Epithelial cell of prostate (primary cell): ENCODE results near the gene SCUBE3.
A peak's percentile ranks its signal among the peaks of the same experiment; 100 is the strongest.

Source experiments
- DNase-seq: peaks from one replicate; pipeline ENCODE4 v3.0.0-alpha.2; 2011; ENCODE audit warnings: low read depth, low spot score
- H3K27ac ChIP-seq: fragments of 450-650 bp; 2 replicates; pipeline ENCODE4 v1.5.1; 2017; ENCODE audit warnings: mild to moderate bottlenecking

Gene SCUBE3

DNA sequence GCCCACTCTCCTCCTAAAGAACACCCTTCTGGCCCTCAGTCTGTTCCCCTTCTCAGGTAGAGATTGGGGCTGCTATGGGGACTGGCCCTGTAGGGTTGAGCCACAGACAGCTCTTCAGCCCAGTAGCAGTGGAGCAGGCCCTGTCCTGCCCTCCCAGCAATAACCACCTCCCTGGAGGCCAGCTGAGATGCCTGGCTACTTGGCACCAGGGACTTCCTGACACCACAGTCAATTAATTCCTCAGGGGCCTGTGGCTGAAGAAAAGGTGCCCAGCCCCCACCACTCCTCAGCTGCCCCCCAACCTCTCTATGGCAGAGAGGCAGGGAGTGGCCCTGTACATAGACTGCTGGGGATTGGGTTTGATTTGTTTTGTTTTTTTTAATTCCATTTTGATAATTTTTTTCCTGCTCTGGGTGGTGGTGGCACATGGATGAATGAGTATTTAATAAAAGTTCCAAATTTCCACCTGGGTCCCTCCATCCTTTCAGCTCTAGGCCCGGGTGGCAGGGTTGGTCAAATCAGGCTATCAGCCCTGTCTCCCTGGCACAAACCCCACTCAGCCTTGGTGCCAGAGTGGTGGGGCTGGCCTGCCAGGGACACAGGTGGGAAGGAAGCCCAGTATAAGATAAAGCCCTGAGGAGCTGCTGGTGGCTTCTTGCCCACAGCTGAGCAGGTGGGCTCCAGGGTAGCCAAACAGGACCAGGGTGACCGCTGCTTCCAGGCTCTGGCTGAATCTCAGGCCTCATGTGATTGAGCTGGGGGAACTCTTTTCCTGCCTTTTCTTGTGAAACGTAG lies 82.0 kb downstream of the SCUBE3 start:
- H3K27ac ChIP-seq: no peak overlapping the region
- DNase-seq: no peak

DNA sequence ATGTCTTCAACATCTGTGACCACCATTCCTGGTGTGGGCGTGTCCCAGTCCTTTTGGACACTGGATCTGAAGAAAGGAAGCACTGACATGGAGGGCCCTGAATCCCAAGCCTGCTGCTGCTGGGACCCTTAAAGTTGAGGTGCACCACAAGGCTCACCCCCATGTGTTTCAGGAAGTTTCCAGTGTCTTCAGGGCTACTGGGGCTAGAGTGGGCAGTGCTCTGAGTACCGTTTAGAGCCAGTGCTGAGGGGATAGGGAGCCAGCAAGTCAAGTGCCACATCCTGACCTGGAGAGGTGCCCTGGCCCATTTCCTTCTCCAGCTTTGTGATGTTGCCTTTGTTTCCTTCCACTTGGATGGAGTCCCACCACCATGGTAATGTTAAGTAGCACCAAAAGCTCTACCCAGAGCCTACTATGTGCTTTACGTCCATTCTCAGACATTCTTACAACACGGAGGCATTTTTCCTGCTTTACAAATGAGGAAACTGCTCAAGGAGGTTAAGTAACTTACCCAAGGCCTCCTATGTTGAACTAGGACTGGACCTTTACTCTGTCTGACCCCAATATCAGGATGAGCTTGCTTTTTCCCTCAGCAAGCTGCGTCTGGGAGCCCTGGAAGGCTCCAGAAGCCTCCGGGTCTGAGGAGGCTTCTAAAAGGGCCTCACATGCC lies 83.3 kb downstream of the SCUBE3 start:
- peak overlapping the region; percentile 87 for H3K27ac ChIP-seq
- DNase-seq: no peak

DNA sequence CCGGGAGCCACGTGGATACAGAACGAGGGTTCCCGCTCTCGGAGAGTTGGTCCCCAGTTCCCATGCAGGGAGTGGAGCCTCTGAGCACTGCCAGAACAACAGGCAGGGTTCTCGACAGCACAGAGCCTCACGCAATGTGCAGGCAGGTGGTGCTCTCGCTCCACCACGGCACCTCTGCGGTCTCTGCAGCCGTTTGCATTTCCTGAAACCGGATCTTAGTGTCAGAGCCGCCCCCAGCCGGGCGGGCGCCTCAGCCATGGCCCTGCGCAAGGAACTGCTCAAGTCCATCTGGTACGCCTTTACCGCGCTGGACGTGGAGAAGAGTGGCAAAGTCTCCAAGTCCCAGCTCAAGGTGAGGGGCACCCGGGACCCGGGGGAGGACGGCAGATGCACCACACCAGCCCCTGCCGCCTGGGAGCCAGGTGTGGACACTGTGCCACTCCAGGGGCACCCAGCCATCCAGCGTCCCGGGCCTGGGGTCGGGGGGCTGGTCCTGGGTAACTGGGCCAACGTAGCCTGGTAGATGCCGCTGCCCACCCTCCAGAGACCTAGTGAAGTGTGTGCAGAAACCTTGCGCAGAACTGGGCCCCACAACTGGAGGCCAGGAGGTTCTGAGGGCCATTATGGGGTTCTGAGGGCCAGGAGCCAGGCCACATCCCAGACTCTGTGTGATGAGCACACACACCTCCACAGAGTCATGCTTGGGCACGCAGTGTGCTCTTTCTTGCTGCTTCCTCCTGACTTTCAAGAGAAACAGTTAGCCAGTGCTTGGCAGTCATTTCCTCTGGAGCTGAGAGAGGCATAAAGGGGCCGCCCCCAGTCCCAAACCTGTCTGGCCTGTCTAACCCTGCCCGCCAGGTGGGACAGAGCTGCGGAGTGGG lies 84.1 kb downstream of the SCUBE3 start, which contains the start of gene DEF6:
TSS of gene DEF6 (plus strand) at position 218 of the 881 bp plus-strand sequence. CDS start at position 257, 39 bp downstream.
- peak within 1 kb of the TSS; percentile 87 for H3K27ac ChIP-seq
- peak; percentile 77 for DNase-seq

DNA sequence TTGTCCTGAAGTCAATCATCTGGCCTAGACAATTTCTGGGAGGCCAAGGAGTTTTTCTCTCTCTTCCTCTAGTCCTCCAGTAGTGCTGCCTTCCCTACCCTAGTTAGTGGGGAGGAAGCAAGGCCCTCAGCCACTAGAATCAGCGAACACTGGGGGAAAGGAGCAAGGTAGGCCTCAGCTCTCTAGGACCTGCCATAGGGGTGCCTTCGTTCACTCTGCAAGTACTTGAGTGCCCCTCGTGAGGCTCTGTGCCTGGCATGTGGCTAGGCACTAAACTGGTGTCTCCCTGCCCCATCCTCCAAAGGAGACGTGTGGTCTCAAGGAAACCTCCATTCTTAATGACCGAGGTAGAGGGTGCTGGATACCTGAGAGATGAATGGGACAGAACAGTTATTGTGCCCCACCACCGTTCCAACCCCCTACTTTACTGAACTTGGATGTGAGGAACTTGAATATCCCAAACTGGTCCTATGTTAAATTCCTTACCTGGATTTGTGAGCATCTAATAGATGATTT lies 84.9 kb downstream of the SCUBE3 start:
- peak overlapping the region; percentile 87 for H3K27ac ChIP-seq
- DNase-seq: no peak

DNA sequence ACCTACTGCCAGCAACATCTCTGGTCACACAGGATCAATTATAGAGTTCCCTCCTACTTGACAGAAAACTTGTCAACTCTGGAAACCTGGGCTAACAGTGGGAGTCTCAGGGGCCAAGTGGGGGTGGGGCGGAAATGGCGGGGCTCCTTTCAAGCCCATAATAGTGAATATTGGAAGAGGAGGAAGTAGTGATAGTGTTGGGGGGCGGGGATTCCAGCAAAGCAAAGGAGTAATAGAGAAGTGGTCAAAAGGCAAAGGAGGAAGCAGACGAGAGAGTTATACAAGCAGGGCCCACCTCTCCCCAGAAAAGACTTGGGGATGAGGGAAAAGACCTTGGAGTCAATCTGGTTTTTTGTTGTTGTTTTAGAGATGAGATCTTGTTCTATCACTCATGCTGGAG lies 85.9 kb downstream of the SCUBE3 start:
- H3K27ac ChIP-seq: no peak overlapping the region
- no peak for DNase-seq

DNA sequence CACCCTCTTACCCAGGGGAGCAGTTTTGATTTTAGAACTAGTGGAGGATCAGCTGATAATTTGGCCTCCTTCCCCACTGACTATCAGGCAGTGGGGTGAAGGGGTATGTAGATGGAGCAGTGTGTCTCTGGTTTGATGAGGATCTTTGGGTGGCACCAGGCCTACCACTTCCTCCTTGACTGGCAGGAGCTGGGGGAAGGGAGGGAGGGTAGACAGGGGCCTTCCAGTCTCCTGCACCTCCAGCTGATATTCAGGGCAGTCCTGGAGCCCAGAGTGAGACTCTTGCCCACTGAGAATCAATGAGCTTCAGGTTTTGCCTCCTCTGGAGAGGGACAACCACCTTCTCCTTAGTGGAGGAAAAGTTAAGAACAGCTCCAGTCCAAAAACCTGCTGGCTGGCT lies 87.1 kb downstream of the SCUBE3 start:
- peak overlapping the region; percentile 85 for H3K27ac ChIP-seq
- no peak for DNase-seq
